A549 (cell line): Measurements from ENCODE around the gene NINL.

Experiments used
- EP300 ChIP-seq, 2 experiments: fragments of >200 bp; sonication (Bioruptor Twin); formaldehyde crosslinking; IDR thresholded peaks; 2 replicates in 1 of 2; 3 replicates in 1 of 2; pipeline ENCODE4 v1.6.1; 2016 to 2017
- KDM5A ChIP-seq: fragments of 200-600 bp; sonication (generic); IDR thresholded peaks from 2 replicates; pipeline ENCODE4 v1.6.1; 2016; ENCODE audit warnings: antibody characterized with exemption, mild to moderate bottlenecking
- MAFK ChIP-seq: fragments of 450-650 bp; IDR thresholded peaks from 2 replicates; pipeline ENCODE4 v1.6.1; 2014; ENCODE audit not compliant: partially characterized antibody
- POLR2A ChIP-seq: IDR thresholded peaks from 2 replicates; pipeline ENCODE4 v1.6.1; 2012; ENCODE audit warnings: mild to moderate bottlenecking, low read length
- RCOR1 ChIP-seq: fragments of 150-350 bp; IDR thresholded peaks from 2 replicates; pipeline ENCODE4 v1.6.1; 2014; ENCODE audit warnings: antibody characterized with exemption, low read length, low read depth
- TF ChIP-seq, protein P1 (sequence below): fragments of >200 bp; sonication (Bioruptor Twin); formaldehyde crosslinking; IDR thresholded peaks from 3 replicates; pipeline ENCODE4 v1.5.1; 2016
- TF ChIP-seq, protein P2 (sequence below): IDR thresholded peaks from 2 replicates; pipeline ENCODE4 v1.6.1; 2012

DNA sequence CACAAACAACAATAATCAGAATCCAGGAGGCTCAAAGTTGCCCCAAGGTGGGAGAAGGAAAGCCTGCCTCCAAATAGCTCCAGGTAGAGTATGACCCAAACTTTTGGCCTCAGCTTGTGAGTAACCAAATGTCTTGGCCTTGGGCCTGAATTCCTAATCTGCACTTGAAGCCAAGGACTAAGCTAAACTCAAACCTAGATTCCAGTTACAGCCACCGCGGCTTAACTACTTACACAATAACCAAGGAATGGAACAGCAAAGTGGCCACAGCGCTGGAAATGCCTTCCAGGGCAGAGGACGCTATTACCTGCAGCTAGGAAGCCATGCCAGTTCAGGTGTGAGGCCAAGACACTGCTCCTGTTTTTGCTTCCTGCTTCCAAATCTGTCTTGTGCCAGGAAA, 4.6 kb downstream of the NINL start:
- TF ChIP-seq POLR2A, result no peak
- TF ChIP-seq, protein P1, sequence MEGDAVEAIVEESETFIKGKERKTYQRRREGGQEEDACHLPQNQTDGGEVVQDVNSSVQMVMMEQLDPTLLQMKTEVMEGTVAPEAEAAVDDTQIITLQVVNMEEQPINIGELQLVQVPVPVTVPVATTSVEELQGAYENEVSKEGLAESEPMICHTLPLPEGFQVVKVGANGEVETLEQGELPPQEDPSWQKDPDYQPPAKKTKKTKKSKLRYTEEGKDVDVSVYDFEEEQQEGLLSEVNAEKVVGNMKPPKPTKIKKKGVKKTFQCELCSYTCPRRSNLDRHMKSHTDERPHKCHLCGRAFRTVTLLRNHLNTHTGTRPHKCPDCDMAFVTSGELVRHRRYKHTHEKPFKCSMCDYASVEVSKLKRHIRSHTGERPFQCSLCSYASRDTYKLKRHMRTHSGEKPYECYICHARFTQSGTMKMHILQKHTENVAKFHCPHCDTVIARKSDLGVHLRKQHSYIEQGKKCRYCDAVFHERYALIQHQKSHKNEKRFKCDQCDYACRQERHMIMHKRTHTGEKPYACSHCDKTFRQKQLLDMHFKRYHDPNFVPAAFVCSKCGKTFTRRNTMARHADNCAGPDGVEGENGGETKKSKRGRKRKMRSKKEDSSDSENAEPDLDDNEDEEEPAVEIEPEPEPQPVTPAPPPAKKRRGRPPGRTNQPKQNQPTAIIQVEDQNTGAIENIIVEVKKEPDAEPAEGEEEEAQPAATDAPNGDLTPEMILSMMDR, result no peak
- TF ChIP-seq, protein P2, sequence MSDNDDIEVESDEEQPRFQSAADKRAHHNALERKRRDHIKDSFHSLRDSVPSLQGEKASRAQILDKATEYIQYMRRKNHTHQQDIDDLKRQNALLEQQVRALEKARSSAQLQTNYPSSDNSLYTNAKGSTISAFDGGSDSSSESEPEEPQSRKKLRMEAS, result no peak
- no peak for TF ChIP-seq RCOR1
- TF ChIP-seq MAFK, result no peak
- TF ChIP-seq EP300 (IDR thresholded peaks at IDR 0.05), result no peak
- no peak for TF ChIP-seq KDM5A
